Testis (tissue), 3 donors: ENCODE measurements around the gene HECW1. TPM values are rescaled to one million over a fixed set of nuclear protein-coding genes. Genes with fewer than 3 reads are reported as not detected.

Experiments used
- DNase-seq: peaks from one replicate; pipeline ENCODE4 v3.0.0-alpha.2; 2019
- H3K27ac ChIP-seq, 2 donors: fragments of 200-600 bp; sonication (generic); one replicate each; pipeline ENCODE4 v1.5.1; 2019
- H3K27me3 ChIP-seq: fragments of 200-600 bp; sonication (generic); one replicate; pipeline ENCODE4 v1.5.1; 2019
- H3K36me3 ChIP-seq: fragments of 200-600 bp; sonication (generic); one replicate; pipeline ENCODE4 v1.5.1; 2017; ENCODE audit warnings: low read depth; ENCODE audit errors: missing control alignments
- H3K4me1 ChIP-seq: fragments of 200-600 bp; sonication (generic); one replicate; pipeline ENCODE4 v1.5.1; 2019
- H3K4me3 ChIP-seq, 2 donors: fragments of 200-600 bp; sonication (generic); one replicate each; pipeline ENCODE4 v1.5.1; 2017 to 2019
- H3K9me3 ChIP-seq: fragments of 200-600 bp; sonication (generic); one replicate; pipeline ENCODE4 v1.5.1; 2017
- CTCF ChIP-seq, 3 experiments: fragments of 450-650 bp in 2 of 3; fragments of 200-600 bp in 1 of 3; sonication (generic) in 1 of 3; IDR thresholded peaks; one replicate each; pipeline ENCODE4 v1.5.1; 2016 to 2019; ENCODE audit warnings: antibody characterized with exemption in 3 of 3, mild to moderate bottlenecking in 2 of 3, moderate library complexity in 1 of 3
- POLR2A ChIP-seq: fragments of 450-650 bp; IDR thresholded peaks from one replicate; pipeline ENCODE4 v1.6.1; 2017; ENCODE audit warnings: antibody characterized with exemption, mild to moderate bottlenecking, moderate library complexity
- WGBS, 2 donors: methylation state at CpG; one replicate each; pipeline ENCODE4 v1.1.5; 2018; 5-methylcytosine and 5-hydroxymethylcytosine counted together
- intact Hi-C: fragments of 100-400 bp; cut with DNase I; formaldehyde crosslinking; loops from one replicate; pipeline ENCODE4 v1.15.1; 2023; ENCODE audit warnings: low total_unique reads
- polyA plus RNA-seq: library from polyadenylated mRNA; stranded (reverse); fragments of 350-450 nt; fragmentation: Illumina TruSeq; extraction: RNeasy Lipid Tissue Mini Kit (QIAGEN cat#74804); gene quantifications from one replicate; pipeline ENCODE4 v1.2.3, GENCODE V29; 2014; ENCODE audit warnings: low read depth, low replicate concordance; ENCODE audit not compliant: insufficient read depth
- total RNA-seq, 2 donors: library from RNA; depleted of rRNA; stranded (reverse); fragments of >200 nt; gene quantifications; one replicate each; pipeline ENCODE4 v1.2.3, GENCODE V29; 2016

The HECW1 gene
- total and polyA plus RNA-seq, 3 donors from 2014 or later: 3.2 to 14.5 (median 5.0) TPM

GRCh38 chr7:43119371-43120075, 7.1 kb downstream of the HECW1 start:
- intact Hi-C loops: no loop called here

GRCh38 chr7:43121973-43122372, 9.5 kb downstream of the HECW1 start:
- no peaks in the 10 kb centered on the region for H3K4me1 ChIP-seq
- no peaks in the 10 kb centered on the region for H3K36me3 ChIP-seq
- H3K27ac ChIP-seq: no peak overlapping the region
- 90 to 93% methylated on average over 6 of the region's 6 CpGs for WGBS, 2 donors
- no peaks in the 10 kb centered on the region for H3K9me3 ChIP-seq
- no peak overlapping the region for H3K4me3 ChIP-seq
- no peak for TF ChIP-seq POLR2A
- TF ChIP-seq CTCF (IDR thresholded peaks at IDR 0.05): no peak
- intact Hi-C loops: no loop called here
- no peak for DNase-seq
- H3K27me3 ChIP-seq: no peaks in the 10 kb centered on the region

More at GRCh38 chr7:43119371-43120075, 7.1 kb downstream of the HECW1 start:
- Histone ChIP-seq H3K9me3 (no peaks in the 10 kb centered on the region), H3K36me3 (no peaks in the 10 kb centered on the region), H3K27me3 (no peaks in the 10 kb centered on the region), H3K27ac (no peak overlapping the region), H3K4me3 (no peak overlapping the region), H3K4me1 (no peaks in the 10 kb centered on the region)
- no peak for DNase-seq
- TF ChIP-seq POLR2A (no peak), CTCF (IDR thresholded peaks at IDR 0.05) (no peak)
- 70 to 71% methylated on average over 12 of the region's 12 CpGs for WGBS, 2 donors

- H3K27ac ChIP-seq: no peak overlapping the region
- no peaks in the 10 kb centered on the region for H3K4me1 ChIP-seq
- intact Hi-C loops: no loop called here
- WGBS, 2 donors: 57 to 72% methylated on average over 1 of the region's 1 CpG
- H3K4me3 ChIP-seq: no peak overlapping the region
- TF ChIP-seq CTCF (IDR thresholded peaks at IDR 0.05) (no peak), POLR2A (no peak)
- H3K9me3 ChIP-seq: no peaks in the 10 kb centered on the region
- no peaks in the 10 kb centered on the region for H3K36me3 ChIP-seq
- H3K27me3 ChIP-seq: no peaks in the 10 kb centered on the region
- DNase-seq: no peak
Measured at GRCh38 chr7:43123457-43123856, 11.0 kb downstream of the HECW1 start.

GRCh38 chr7:43124388-43124787, 11.9 kb downstream of the HECW1 start:
- H3K9me3 ChIP-seq: no peaks in the 10 kb centered on the region
- H3K27me3 ChIP-seq: no peaks in the 10 kb centered on the region
- no peak overlapping the region for H3K4me3 ChIP-seq
- no peak for DNase-seq
- 74 to 79% methylated on average over 3 of the region's 3 CpGs for WGBS, 2 donors
- intact Hi-C loops: no loop called here
- no peak overlapping the region for H3K27ac ChIP-seq
- H3K36me3 ChIP-seq: no peaks in the 10 kb centered on the region
- H3K4me1 ChIP-seq: no peaks in the 10 kb centered on the region
- TF ChIP-seq CTCF (IDR thresholded peaks at IDR 0.05): no peak
- TF ChIP-seq POLR2A: no peak

- no peak for TF ChIP-seq CTCF (IDR thresholded peaks at IDR 0.05)
- no peak for TF ChIP-seq POLR2A
- Histone ChIP-seq H3K9me3 (no peaks in the 10 kb centered on the region), H3K27ac (no peak overlapping the region), H3K36me3 (no peaks in the 10 kb centered on the region), H3K27me3 (no peaks in the 10 kb centered on the region), H3K4me1 (no peaks in the 10 kb centered on the region), H3K4me3 (no peak overlapping the region)
- intact Hi-C loops: no loop called here
- WGBS, 2 donors: 91 to 93% methylated on average over 3 of the region's 3 CpGs
- no peak for DNase-seq
Measured at GRCh38 chr7:43130347-43130746, 17.9 kb downstream of the HECW1 start.
